Measurements from ENCODE around the gene SMIM30. TPM values are rescaled to one million over a fixed set of nuclear protein-coding genes. Genes with fewer than 3 reads are reported as not detected.
A peak's percentile ranks its signal among the peaks of the same experiment; 100 is the strongest.
"Not testable (repeated sequence)": the region's sequence is repeated elsewhere in the genome, so short reads cannot be mapped to it uniquely, and the experiment has no call there.

Gene SMIM30
- total RNA-seq, 2 experiments from 2014 or later = 36.0 to 38.5 TPM

DNA sequence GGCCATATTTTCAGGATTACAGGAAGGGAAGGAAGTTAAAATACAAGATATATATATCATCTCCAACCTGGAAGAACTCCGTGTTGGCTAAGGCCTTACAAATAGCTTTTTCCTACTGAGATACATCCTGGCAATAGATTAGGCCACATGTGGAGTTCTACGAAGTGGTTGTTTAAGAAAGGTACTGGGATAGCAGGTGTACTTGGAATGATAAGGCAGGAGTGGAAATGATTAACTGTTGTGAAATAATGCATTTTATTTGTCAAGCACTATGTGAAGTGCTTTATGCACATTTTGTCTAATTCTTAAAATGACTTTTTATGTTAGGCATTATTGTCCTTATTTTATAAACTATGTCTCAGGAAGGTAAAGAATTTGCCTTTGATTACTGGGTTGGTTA, 18.9 kb upstream of the SMIM30 start:
- H3K4me3 Mint-ChIP-seq = no peak overlapping the region
- H3K27ac Mint-ChIP-seq = no peak overlapping the region
- intact Hi-C loops (cut with DNase I, micrococcal nuclease) = no loop called here
- DNase-seq (no peak), ATAC-seq (no peak)
- no peaks in the 10 kb centered on the region for H3K9me3 Mint-ChIP-seq (ENCODE audit: low read depth)
- H3K27me3 Mint-ChIP-seq = peaks cover 4% of the 10 kb centered on the region
- no peaks in the 10 kb centered on the region for H3K4me1 Mint-ChIP-seq
- no peaks in the 10 kb centered on the region for H3K36me3 Mint-ChIP-seq (ENCODE audit: low read depth)
- ChIA-PET CTCF (no interaction called here), POLR2A (no interaction called here)

DNA sequence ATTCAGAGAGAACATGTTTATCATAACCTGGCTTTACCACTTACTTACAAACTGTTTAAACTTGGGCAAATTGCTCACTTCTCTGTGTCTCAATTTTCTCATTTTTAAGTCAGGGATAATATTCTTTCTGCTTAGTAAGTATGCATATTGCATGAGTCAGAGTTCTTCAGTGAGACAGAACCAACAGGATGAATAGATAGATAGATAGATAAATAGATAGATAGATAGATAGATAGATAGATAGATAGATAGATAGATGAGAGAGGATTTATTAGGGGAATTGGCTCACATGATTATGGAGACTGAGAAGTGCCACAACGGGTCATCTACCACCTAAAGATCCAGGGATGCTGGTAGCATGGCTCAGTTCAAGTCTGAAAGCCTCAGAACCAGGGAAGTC, 15.7 kb upstream of the SMIM30 start:
- DNase-seq (no peak), ATAC-seq (no peak)
- Mint-ChIP-seq H3K27ac (no peak overlapping the region), H3K9me3 (ENCODE audit: low read depth) (no peaks in the 10 kb centered on the region), H3K4me1 (no peaks in the 10 kb centered on the region), H3K4me3 (no peak overlapping the region), H3K36me3 (ENCODE audit: low read depth) (no peaks in the 10 kb centered on the region), H3K27me3 (peaks cover 6% of the 10 kb centered on the region)
- CTCF ChIA-PET = no interaction called here
- POLR2A ChIA-PET = no interaction called here
- intact Hi-C loops (cut with DNase I, micrococcal nuclease) = no loop called here

DNA sequence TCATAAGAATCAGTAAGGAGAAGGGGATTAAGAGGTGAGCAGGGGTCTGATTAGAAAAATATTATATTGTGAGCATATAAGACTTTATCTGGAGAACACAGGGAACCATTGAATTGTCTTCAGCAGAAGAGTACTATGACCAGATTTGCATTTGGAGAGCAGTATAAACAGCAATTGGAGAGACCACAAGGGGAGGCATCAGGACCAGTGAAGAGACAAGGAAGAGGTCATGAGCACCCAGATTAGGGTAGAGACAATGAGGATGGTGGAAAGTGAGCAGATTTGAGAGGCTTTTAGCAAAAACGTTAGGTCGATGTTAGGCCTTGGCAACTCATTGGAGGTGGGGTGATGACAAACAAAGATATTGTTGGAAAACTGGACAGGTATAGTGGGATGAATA, 13.0 kb upstream of the SMIM30 start:
- CTCF ChIA-PET = no interaction called here
- DNase-seq (no peak), ATAC-seq (no peak)
- Mint-ChIP-seq H3K9me3 (ENCODE audit: low read depth) (no peaks in the 10 kb centered on the region), H3K27me3 (peaks cover 6% of the 10 kb centered on the region), H3K4me3 (no peak overlapping the region), H3K36me3 (ENCODE audit: low read depth) (no peaks in the 10 kb centered on the region), H3K27ac (no peak overlapping the region), H3K4me1 (no peaks in the 10 kb centered on the region)
- intact Hi-C loops (cut with DNase I, micrococcal nuclease) = no loop called here
- POLR2A ChIA-PET = no interaction called here

DNA sequence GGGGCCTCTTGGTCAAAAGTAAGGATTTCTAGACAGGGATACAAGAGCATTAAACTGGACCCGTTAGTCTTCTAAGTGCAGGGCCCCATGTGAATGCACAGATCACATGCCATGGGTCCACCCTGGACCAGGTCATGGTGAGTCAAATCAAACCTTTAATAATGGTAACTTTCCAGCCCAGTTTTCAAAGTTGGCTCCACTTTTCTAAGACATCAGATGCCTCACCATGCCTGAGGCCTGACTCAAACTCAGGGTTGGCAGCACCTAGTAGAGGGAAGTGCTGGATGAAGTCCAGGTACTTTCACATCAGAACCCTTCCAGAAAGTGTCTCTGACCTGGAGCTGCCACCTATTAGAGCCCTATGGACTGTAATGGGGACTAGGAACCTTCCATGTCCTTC, 9.7 kb upstream of the SMIM30 start:
- Mint-ChIP-seq H3K27me3 (peaks cover 3% of the 10 kb centered on the region), H3K36me3 (ENCODE audit: low read depth) (no peaks in the 10 kb centered on the region), H3K4me3 (no peak overlapping the region), H3K9me3 (ENCODE audit: low read depth) (no peaks in the 10 kb centered on the region), H3K27ac (no peak overlapping the region), H3K4me1 (peaks cover 5% of the 10 kb centered on the region)
- DNase-seq (no peak), ATAC-seq (no peak)
- CTCF ChIA-PET = interaction anchor here (0.5 kb wide), 1 partner anchor 578 kb away, joined by 5 read pairs; no protein-coding TSS in a partner anchor
- intact Hi-C loops (cut with DNase I, micrococcal nuclease) = no loop called here
- POLR2A ChIA-PET = no interaction called here

DNA sequence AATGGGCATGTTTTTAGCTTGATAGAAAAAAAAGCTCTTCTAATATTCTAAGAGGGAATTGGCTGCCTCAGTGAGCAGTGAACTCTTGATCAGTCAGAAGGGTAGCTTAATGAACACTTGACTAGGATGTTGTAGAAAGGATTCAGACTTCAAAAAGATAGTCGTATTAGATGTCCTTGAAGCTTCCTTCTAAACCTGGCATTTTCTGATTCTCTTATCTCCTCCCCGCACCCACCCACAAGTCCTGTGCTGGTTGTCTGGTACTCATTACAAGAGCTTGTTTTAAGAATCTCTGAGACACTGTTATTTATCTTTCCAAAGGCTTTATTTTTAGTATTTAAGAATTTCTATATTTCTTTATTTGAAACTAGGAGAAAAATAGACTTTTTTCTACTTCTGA, 7.4 kb upstream of the SMIM30 start:
- H3K27ac Mint-ChIP-seq = no peak overlapping the region
- peaks cover 16% of the 10 kb centered on the region for H3K4me1 Mint-ChIP-seq
- no peaks in the 10 kb centered on the region for H3K9me3 Mint-ChIP-seq (ENCODE audit: low read depth)
- no peaks in the 10 kb centered on the region for H3K36me3 Mint-ChIP-seq (ENCODE audit: low read depth)
- ChIA-PET POLR2A (no interaction called here), CTCF (no interaction called here)
- DNase-seq (no peak), ATAC-seq (no peak)
- peaks cover 3% of the 10 kb centered on the region for H3K27me3 Mint-ChIP-seq
- intact Hi-C loops (cut with DNase I, micrococcal nuclease) = no loop called here
- H3K4me3 Mint-ChIP-seq = no peak overlapping the region

DNA sequence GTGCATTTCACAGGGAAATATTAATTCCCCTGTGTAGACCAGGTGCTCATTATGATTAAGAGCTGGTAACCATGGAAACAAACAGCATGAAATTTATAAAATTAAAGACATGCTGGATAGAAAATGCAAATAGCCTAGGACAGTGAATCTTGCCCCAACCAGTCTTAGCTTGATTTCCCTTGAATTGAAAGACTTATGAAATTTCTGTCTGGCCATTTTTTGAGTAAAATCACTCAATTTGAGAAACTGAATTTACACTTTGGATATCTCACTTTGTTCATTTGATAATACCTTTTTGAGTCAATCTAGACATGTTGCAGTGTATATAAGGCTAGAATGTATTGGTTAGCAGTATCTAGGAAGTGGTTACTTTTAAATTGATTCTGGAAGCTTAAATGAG, 4.4 kb upstream of the SMIM30 start:
- ChIA-PET POLR2A (no interaction called here), CTCF (interaction anchor here (1.8 kb wide), 1 partner anchor 10 kb away, joined by 4 read pairs; no protein-coding TSS in a partner anchor)
- H3K4me1 Mint-ChIP-seq = peaks cover 30% of the 10 kb centered on the region
- intact Hi-C loops (cut with DNase I, micrococcal nuclease) = loop anchor here in 1 of 2 experiments (2.0 kb wide), 1 partner anchor 674 kb away; no protein-coding TSS in a partner anchor
- H3K27ac Mint-ChIP-seq = no peak overlapping the region
- no peak for DNase-seq
- no peaks in the 10 kb centered on the region for H3K9me3 Mint-ChIP-seq (ENCODE audit: low read depth)
- H3K4me3 Mint-ChIP-seq = no peak overlapping the region
- H3K27me3 Mint-ChIP-seq = peaks cover 2% of the 10 kb centered on the region
- peaks cover under 1% of the 10 kb centered on the region for H3K36me3 Mint-ChIP-seq (ENCODE audit: low read depth)
- ATAC-seq = peak; percentile 70

DNA sequence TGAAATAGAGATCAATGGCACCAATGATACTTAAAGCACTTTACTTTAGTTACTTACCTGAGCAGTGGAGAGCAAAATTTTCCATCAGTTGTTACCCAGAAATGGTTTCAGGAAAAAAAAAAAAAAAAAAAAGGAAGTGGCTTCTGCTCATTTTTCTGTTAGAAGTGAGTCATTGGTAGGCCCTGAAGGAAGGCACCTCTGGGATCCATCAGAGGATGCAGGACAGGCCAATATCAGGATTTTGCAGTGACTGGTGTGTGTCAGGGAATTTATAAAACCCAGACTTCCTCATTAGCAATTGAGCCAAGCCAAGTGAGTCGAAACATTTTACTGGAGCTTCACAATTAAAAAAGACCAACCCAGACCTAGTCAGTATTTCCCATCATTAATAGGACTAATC, 2.3 kb upstream of the SMIM30 start:
- Mint-ChIP-seq H3K36me3 (ENCODE audit: low read depth) (peaks cover 12% of the 10 kb centered on the region), H3K4me3 (no peak overlapping the region), H3K4me1 (peaks cover 36% of the 10 kb centered on the region), H3K27me3 (peaks cover 2% of the 10 kb centered on the region), H3K9me3 (ENCODE audit: low read depth) (no peaks in the 10 kb centered on the region), H3K27ac (no peak overlapping the region)
- CTCF ChIA-PET = no interaction called here
- POLR2A ChIA-PET = no interaction called here
- intact Hi-C loops (cut with DNase I, micrococcal nuclease) = no loop called here
- DNase-seq (no peak), ATAC-seq (no peak)

DNA sequence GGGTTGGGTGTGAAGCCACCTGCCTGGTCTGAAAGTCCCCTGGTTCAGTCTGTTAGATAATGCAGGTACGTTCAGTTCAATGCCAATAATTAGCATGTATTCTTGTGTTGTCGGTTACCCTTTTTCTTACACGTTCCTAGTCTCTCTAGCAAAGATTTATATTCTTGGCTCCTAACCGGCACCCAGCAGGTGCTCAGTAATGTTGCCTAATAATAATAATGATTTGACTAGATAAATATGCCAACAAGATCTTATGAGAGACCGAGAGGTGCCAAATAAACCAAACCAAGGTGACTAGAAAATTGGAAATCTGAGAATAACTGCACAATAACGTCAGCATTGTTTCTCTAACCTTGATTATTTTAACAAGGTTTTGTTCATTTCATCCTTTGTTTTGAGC, 1.1 kb upstream of the SMIM30 start:
- ATAC-seq (no peak), DNase-seq (no peak)
- Mint-ChIP-seq H3K9me3 (ENCODE audit: low read depth) (no peaks in the 10 kb centered on the region), H3K27ac (no peak overlapping the region), H3K27me3 (peaks cover 2% of the 10 kb centered on the region), H3K36me3 (ENCODE audit: low read depth) (peaks cover 14% of the 10 kb centered on the region), H3K4me1 (peaks cover 36% of the 10 kb centered on the region), H3K4me3 (no peak overlapping the region)
- POLR2A ChIA-PET = no interaction called here
- intact Hi-C loops (cut with DNase I, micrococcal nuclease) = loop anchor here in 1 of 2 experiments (2.0 to 5.0 kb wide), 3 partner anchors 329 to 913 kb away; partner anchors contain the start of genes DOCK4, TMEM168 and ZNF277
- CTCF ChIA-PET = interaction anchor here (0.9 kb wide), 1 partner anchor 180 kb away, joined by 3 read pairs; a partner anchor contains a TSS

DNA sequence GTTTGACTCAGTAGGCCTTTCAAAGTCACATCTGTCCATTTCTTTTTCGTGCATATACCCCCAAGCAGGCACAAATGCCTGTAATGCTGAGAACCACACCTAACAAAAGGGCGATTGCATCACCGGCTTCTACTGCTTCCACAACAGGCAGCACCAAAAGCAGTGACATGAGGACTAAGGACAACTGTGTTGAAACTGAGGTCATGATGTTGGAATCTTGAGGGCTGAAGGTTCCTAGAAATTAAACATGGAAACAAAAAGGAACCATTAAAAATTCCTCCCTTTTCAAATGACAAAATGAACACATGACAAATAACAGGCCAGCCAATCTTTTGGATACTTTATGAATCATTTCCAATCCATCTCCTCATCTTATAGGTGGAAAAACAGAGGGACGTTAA, 980 bp downstream of the SMIM30 start:
- CTCF ChIA-PET; H3K9me3 Mint-ChIP-seq (ENCODE audit: low read depth); POLR2A ChIA-PET; ATAC-seq; H3K27me3 Mint-ChIP-seq: not testable (repeated sequence)
- H3K4me3 Mint-ChIP-seq = peak overlapping the region; percentile 80
- intact Hi-C loops (cut with DNase I, micrococcal nuclease) = loop anchor here in 1 of 2 experiments (5.0 kb wide), 1 partner anchor 560 kb away; no protein-coding TSS in a partner anchor
- peaks cover 21% of the 10 kb centered on the region for H3K36me3 Mint-ChIP-seq (ENCODE audit: low read depth)
- peak overlapping the region; percentile 62 for H3K27ac Mint-ChIP-seq
- peaks cover 29% of the 10 kb centered on the region for H3K4me1 Mint-ChIP-seq
- DNase-seq = peak; percentile 37

DNA sequence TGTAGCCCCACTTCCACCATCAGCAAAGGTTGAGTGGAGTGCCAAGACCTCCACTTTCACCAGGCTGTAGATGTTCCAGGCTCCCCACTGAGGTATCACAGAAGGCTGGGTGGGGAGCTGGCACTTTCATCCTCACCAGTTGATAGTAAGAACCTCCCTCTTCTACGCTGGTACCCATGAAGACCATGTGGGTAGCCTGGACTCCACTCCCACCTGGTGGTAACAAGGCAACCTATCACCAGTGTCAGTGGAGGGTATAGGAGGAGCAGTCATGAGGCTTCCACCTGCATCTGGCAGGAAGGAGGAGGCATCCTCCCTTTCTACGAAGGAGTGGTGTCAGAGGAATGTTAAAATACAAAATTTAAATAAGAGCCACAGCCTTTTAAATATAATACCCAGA, 4.4 kb downstream of the SMIM30 start:
- ChIA-PET POLR2A (no interaction called here), CTCF (interaction anchor here (0.6 kb wide), 1 partner anchor 321 kb away, joined by 3 read pairs; no protein-coding TSS in a partner anchor)
- Mint-ChIP-seq H3K4me3 (no peak overlapping the region), H3K4me1 (peaks cover 11% of the 10 kb centered on the region), H3K27ac (no peak overlapping the region), H3K9me3 (ENCODE audit: low read depth) (no peaks in the 10 kb centered on the region), H3K36me3 (ENCODE audit: low read depth) (peaks cover 21% of the 10 kb centered on the region), H3K27me3 (no peaks in the 10 kb centered on the region)
- intact Hi-C loops (cut with DNase I, micrococcal nuclease) = no loop called here
- ATAC-seq (no peak), DNase-seq (peak; percentile 20)

DNA sequence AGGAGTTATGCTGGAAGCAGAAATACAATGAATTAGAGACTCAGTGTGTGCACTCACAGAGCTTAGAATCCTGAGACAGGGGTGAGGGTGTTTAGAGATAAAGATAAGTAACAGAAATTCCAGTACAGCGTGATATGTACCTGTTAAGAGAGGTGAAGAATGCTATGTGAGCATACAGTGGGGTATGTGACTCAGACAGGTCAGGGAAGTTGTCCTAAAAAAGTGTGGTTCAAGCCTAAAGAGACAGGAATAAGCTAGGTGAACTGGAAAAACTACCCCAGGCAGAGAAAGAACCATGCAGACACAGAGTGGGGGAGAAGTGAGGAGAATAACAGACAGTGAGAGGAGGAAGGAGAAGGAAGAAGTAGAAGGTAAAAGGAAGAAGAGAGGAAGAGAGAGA, 8.6 kb downstream of the SMIM30 start:
- intact Hi-C loops (cut with DNase I, micrococcal nuclease) = no loop called here
- ATAC-seq (no peak), DNase-seq (no peak)
- peaks cover 2% of the 10 kb centered on the region for H3K4me1 Mint-ChIP-seq
- H3K27me3 Mint-ChIP-seq = peaks cover 2% of the 10 kb centered on the region
- no peaks in the 10 kb centered on the region for H3K9me3 Mint-ChIP-seq (ENCODE audit: low read depth)
- no peak overlapping the region for H3K27ac Mint-ChIP-seq
- H3K4me3 Mint-ChIP-seq = no peak overlapping the region
- H3K36me3 Mint-ChIP-seq (ENCODE audit: low read depth) = peaks cover 9% of the 10 kb centered on the region
- POLR2A ChIA-PET = no interaction called here
- CTCF ChIA-PET = no interaction called here

DNA sequence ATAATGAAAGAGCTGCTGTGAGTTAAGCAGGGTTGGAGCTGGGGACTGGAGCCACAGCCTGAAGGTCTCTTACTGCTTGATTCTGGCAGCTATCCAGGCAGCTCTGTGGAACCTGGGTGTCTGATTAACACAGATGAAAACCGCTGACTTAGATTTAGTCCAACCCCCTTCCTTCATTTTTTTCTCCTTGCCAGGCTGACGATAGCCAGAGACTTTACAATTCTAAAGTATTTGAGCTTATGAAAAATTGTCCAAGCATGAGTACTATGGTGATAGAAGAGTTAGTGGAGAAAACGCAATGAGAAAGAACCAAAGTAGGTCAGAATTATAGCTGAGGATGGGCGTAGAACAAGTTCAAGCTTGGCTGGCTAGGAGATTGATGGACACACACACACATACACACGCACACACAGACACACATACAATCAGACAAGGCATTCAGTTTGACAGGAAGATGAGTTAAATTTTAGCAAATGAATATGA, 18.2 kb downstream of the SMIM30 start:
- POLR2A ChIA-PET = no interaction called here

More for the DNA sequence above, 18.2 kb downstream of the SMIM30 start:
- Mint-ChIP-seq H3K9me3 (ENCODE audit: low read depth) (no peaks in the 10 kb centered on the region), H3K36me3 (ENCODE audit: low read depth) (no peaks in the 10 kb centered on the region), H3K27ac (no peak overlapping the region), H3K4me1 (no peaks in the 10 kb centered on the region), H3K4me3 (no peak overlapping the region), H3K27me3 (peaks cover 17% of the 10 kb centered on the region)
- intact Hi-C loops (cut with DNase I, micrococcal nuclease) = no loop called here
- no peak for DNase-seq
- no peak for ATAC-seq
- CTCF ChIA-PET = no interaction called here

Measured in activated CD4-positive, alpha-beta T cell treated with anti-CD3 and anti-CD28 coated beads for 36 hours (primary cell).